Vagina (tissue), 2 donors: ENCODE data around the gene SMCO1.

Source experiments
- CTCF ChIP-seq, 3 experiments: fragments of 450-650 bp in 2 of 3; fragments of 200-600 bp in 1 of 3; sonication (generic) in 1 of 3; IDR thresholded peaks; one replicate each; pipeline ENCODE4 v1.5.1; 2017 to 2019; ENCODE audit warnings: antibody characterized with exemption in 3 of 3, mild to moderate bottlenecking in 2 of 3, moderate library complexity in 2 of 3
- POLR2A ChIP-seq, 2 donors: fragments of 450-650 bp; IDR thresholded peaks; one replicate each; pipeline ENCODE4 v1.6.1; 2017; ENCODE audit warnings: antibody characterized with exemption in 2 of 2, mild to moderate bottlenecking in 2 of 2, moderate library complexity in 2 of 2
- POLR2AphosphoS5 ChIP-seq, 2 donors: sonication (generic); formaldehyde crosslinking; IDR thresholded peaks; one replicate each; pipeline ENCODE4 v1.9.0; 2017; ENCODE audit warnings: antibody characterized with exemption in 2 of 2, mild to moderate bottlenecking in 2 of 2, low read depth in 1 of 2; ENCODE audit not compliant: insufficient read depth in 1 of 2

- no peak for TF ChIP-seq POLR2A (IDR thresholded peaks at IDR 0.05)
- no peak for TF ChIP-seq CTCF (IDR thresholded peaks at IDR 0.05)
- no peak for TF ChIP-seq POLR2AphosphoS5 (IDR thresholded peaks at IDR 0.05; ENCODE audit: insufficient read depth in 1 of 2, low read depth in 1 of 2)
Observed at GRCh38 chr3:196546537-196546936, 31.4 kb upstream of the SMCO1 start.
